Measurements from ENCODE around the gene RAET1L.

RAET1L gene

DNA sequence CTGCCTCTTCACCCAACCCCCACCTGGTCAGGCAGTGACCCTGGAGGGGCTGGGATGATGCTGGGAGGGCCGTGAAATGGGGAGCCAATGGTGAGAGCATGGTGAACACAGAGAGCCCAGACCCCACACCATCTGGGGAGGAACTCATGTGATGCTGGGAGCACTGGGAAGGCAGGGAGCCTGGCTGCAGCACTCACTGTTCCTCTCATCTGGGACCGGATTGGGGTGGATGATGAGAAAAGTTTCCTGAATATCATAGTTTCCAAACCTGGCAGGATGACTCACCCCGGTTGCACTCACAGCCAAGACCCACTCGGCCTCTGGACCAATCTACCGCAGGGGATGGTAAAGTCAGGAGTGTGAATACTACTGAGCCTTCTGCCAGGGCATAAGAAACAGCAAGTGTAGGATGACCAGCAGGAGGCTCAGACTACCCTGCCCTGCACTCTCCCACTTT, 39.8 kb downstream of the RAET1L start:
- peaks cover 7% of the 10 kb centered on the region; the same call in 1 of the 2 replicates for H3K27me3 ChIP-seq (replicated peaks; ENCODE audit: control insufficient read depth, insufficient read depth, low read length)
- H3K36me3 ChIP-seq (ENCODE audit: control insufficient read depth, insufficient read depth, low read length), result no peaks in the 10 kb centered on the region
- no peak for TF ChIP-seq CTCF (IDR thresholded peaks at IDR 0.05; ENCODE audit: insufficient read depth, low read length, poor library complexity, severe bottlenecking)
- DNase-seq (ENCODE audit: extremely low read depth, insufficient read length), result no peak
- H3K4me3 ChIP-seq (replicated peaks; ENCODE audit: low read depth, low read length), result no peak overlapping the region

- H3K27me3 ChIP-seq (replicated peaks; ENCODE audit: control insufficient read depth, insufficient read depth, low read length), result peaks cover 5% of the 10 kb centered on the region; the same call in 1 of the 2 replicates
- H3K4me3 ChIP-seq (replicated peaks; ENCODE audit: low read depth, low read length), result no peak overlapping the region
- no peak for DNase-seq (ENCODE audit: extremely low read depth, insufficient read length)
- no peak for TF ChIP-seq CTCF (IDR thresholded peaks at IDR 0.05; ENCODE audit: insufficient read depth, low read length, poor library complexity, severe bottlenecking)
- no peaks in the 10 kb centered on the region for H3K36me3 ChIP-seq (ENCODE audit: control insufficient read depth, insufficient read depth, low read length)
These were observed 40.6 kb downstream of the RAET1L start for GRCh38 chr6:149984773-149985172.

DNA sequence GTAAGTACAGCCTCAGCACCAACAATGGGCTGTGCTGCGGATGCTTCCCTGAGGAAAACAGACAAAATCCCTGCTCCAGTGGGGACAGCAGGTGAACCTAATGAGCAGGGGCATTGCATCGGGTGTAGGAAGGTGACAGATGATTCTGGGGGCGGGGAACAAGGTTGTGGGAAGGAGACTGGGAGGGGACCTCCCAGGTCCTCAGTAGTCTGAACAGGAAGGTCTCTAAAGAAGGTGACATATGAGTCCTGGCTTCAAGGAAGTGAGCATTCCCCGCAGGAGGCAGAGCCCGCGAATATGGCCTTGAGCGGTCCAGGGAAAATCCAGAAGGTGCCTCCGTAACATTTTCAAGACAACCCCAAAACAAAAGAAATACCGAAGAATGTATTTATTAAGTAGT, 42.2 kb downstream of the RAET1L start:
- no peak for TF ChIP-seq CTCF (IDR thresholded peaks at IDR 0.05; ENCODE audit: insufficient read depth, low read length, poor library complexity, severe bottlenecking)
- no peak for DNase-seq (ENCODE audit: extremely low read depth, insufficient read length)
- peaks cover 5% of the 10 kb centered on the region for H3K27me3 ChIP-seq (replicated peaks; ENCODE audit: control insufficient read depth, insufficient read depth, low read length)
- no peak overlapping the region for H3K4me3 ChIP-seq (replicated peaks; ENCODE audit: low read depth, low read length)
- no peaks in the 10 kb centered on the region for H3K36me3 ChIP-seq (ENCODE audit: control insufficient read depth, insufficient read depth, low read length)

GRCh38 chr6:149979293-149979692, 46.0 kb downstream of the RAET1L start:
- Histone ChIP-seq H3K4me3 (replicated peaks; ENCODE audit: low read depth, low read length) (no peak overlapping the region), H3K27me3 (replicated peaks; ENCODE audit: control insufficient read depth, insufficient read depth, low read length) (peaks cover 1% of the 10 kb centered on the region), H3K36me3 (ENCODE audit: control insufficient read depth, insufficient read depth, low read length) (no peaks in the 10 kb centered on the region)
- TF ChIP-seq CTCF (IDR thresholded peaks at IDR 0.05; ENCODE audit: insufficient read depth, low read length, poor library complexity, severe bottlenecking), result no peak
- DNase-seq (ENCODE audit: extremely low read depth, insufficient read length), result no peak

DNA sequence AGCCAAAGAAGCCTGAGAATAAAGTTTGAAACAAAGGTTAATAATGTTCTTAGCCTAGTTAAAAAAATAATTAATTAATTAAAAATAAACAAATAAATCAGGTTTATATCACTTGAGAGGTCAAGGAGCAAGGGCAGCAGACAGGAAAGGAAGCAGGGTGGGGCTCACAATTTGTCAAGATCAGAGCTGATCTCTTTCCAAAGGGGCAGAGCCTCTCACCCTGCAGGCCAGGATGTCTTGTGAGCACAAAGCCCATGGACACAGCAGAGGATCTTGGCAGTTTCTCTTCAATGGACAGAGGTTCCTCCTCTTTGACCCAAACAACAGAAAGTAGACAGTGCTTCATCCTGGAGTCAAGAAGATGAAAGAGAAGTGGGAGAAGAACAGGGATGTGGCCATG, 46.7 kb downstream of the RAET1L start:
- no peak for DNase-seq (ENCODE audit: extremely low read depth, insufficient read length)
- no peak for TF ChIP-seq CTCF (IDR thresholded peaks at IDR 0.05; ENCODE audit: insufficient read depth, low read length, poor library complexity, severe bottlenecking)
- peaks cover 3% of the 10 kb centered on the region for H3K27me3 ChIP-seq (replicated peaks; ENCODE audit: control insufficient read depth, insufficient read depth, low read length)

DNA sequence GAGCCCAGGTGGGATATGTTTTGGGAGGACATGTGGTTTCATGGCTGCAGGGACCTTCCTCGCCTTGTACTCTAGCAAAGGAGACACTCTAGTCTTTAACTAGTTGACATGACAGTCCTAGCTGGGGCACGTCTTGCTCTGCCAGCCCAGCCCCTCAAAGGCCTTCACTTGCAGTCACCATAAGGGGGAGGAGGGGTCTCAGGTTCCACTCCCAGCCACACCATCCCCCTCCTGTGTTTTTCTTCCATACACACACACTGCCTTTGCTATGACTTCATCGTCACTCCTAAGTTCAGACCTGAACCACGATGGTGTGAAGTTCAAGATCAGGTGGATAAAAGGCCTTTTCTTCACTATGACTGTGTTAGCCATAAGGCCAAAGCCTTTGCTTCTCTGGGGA, 48.1 kb downstream of the RAET1L start:
- no peak for TF ChIP-seq CTCF (IDR thresholded peaks at IDR 0.05; ENCODE audit: insufficient read depth, low read length, poor library complexity, severe bottlenecking)
- peaks cover 2% of the 10 kb centered on the region for H3K27me3 ChIP-seq (replicated peaks; ENCODE audit: control insufficient read depth, insufficient read depth, low read length)
- no peak for DNase-seq (ENCODE audit: extremely low read depth, insufficient read length)
- no peaks in the 10 kb centered on the region for H3K36me3 ChIP-seq (ENCODE audit: control insufficient read depth, insufficient read depth, low read length)
- H3K4me3 ChIP-seq (replicated peaks; ENCODE audit: low read depth, low read length), result no peak overlapping the region

More for the DNA sequence above, 46.7 kb downstream of the RAET1L start:
- Histone ChIP-seq H3K4me3 (replicated peaks; ENCODE audit: low read depth, low read length) (no peak overlapping the region), H3K36me3 (ENCODE audit: control insufficient read depth, insufficient read depth, low read length) (no peaks in the 10 kb centered on the region)
